Natural killer cell (primary cell): ENCODE data around the gene ARPP21. TPM values are rescaled to one million over a fixed set of nuclear protein-coding genes. Genes with fewer than 3 reads are reported as not detected.

ENCODE experiments used
- ATAC-seq, 3 donors: fragments of 150-1000 bp in 2 of 3; fragments of 200-7000 bp in 1 of 3; cut with Tn5 transposase; 1 replicate in 1 of 3; 2 replicates in 2 of 3; pipeline ENCODE4 v1.10.0; 2021; ENCODE audit warnings: mild to moderate bottlenecking in 2 of 3, moderate library complexity in 2 of 3
- DNase-seq, 2 donors: peaks; one replicate each; pipeline versions ENCODE4 v3.0.0 to v3.0.0-alpha.2; 2013 to 2021; ENCODE audit warnings: mixed read lengths in 1 of 2
- H3K27ac ChIP-seq: one replicate; pipeline ENCODE4 v1.5.1; 2013; ENCODE audit warnings: mild to moderate bottlenecking, low read length
- H3K27me3 ChIP-seq: one replicate; pipeline ENCODE4 v1.6.1; 2013; ENCODE audit warnings: low read length; ENCODE audit not compliant: control insufficient read depth, insufficient read depth
- H3K36me3 ChIP-seq: one replicate; pipeline ENCODE4 v1.6.1; 2013; ENCODE audit warnings: low read length; ENCODE audit not compliant: control insufficient read depth, insufficient read depth
- H3K4me1 ChIP-seq: one replicate; pipeline ENCODE4 v1.6.1; 2013; ENCODE audit warnings: low read length; ENCODE audit not compliant: control insufficient read depth, insufficient read depth
- H3K4me3 ChIP-seq: one replicate; pipeline ENCODE4 v1.5.1; 2013; ENCODE audit warnings: low read length
- H3K9me3 ChIP-seq: one replicate; pipeline ENCODE4 v1.6.1; 2013; ENCODE audit warnings: low read length; ENCODE audit not compliant: control insufficient read depth, insufficient read depth
- H3K27ac Mint-ChIP-seq, 2 donors: one replicate each; pipeline ENCODE4 v1.8.0; 2022; ENCODE audit warnings: mild to moderate bottlenecking in 2 of 2, mixed read lengths in 2 of 2, moderate library complexity in 1 of 2
- H3K27me3 Mint-ChIP-seq, 2 donors: one replicate each; pipeline ENCODE4 v1.8.0; 2022; ENCODE audit warnings: low read depth in 2 of 2, mixed read lengths in 2 of 2
- H3K36me3 Mint-ChIP-seq: one replicate; pipeline ENCODE4 v1.8.0; 2022; ENCODE audit warnings: mixed read lengths
- H3K4me1 Mint-ChIP-seq, 2 donors: one replicate each; pipeline ENCODE4 v1.8.0; 2022; ENCODE audit warnings: mixed read lengths in 2 of 2
- H3K4me3 Mint-ChIP-seq: one replicate; pipeline ENCODE4 v1.8.0; 2022; ENCODE audit warnings: mild to moderate bottlenecking, moderate library complexity, mixed read lengths
- H3K9me3 Mint-ChIP-seq, 2 donors: one replicate each; pipeline ENCODE4 v1.8.0; 2022; ENCODE audit warnings: mixed read lengths in 2 of 2
- CTCF ChIP-seq: fragments of 200-600 bp; IDR thresholded peaks from one replicate; pipeline ENCODE4 v1.8.0; 2022; ENCODE audit warnings: antibody characterized with exemption
- WGBS: methylation state at CpG from one replicate; pipeline ENCODE4 v1.1.7; 2013; ENCODE audit warnings: missing lambda C conversion rate; ENCODE audit not compliant: insufficient coverage; 5-methylcytosine and 5-hydroxymethylcytosine counted together
- intact Hi-C: fragments of 100-400 bp; cut with micrococcal nuclease; formaldehyde crosslinking; loops from one replicate; pipeline ENCODE4 v1.14.2; 2022
- total RNA-seq, 4 donors: library from RNA; stranded (reverse); fragments of 120-200 nt in 1 of 4; gene quantifications; one replicate each; pipeline versions ENCODE4 v1.2.3 to v1.2.4, GENCODE V29; 2013 to 2022

The ARPP21 gene
- total RNA-seq, 3 donors from 2014 or later (not counting 1 experiment from before 2014, with no cell fraction given): not detected

DNA sequence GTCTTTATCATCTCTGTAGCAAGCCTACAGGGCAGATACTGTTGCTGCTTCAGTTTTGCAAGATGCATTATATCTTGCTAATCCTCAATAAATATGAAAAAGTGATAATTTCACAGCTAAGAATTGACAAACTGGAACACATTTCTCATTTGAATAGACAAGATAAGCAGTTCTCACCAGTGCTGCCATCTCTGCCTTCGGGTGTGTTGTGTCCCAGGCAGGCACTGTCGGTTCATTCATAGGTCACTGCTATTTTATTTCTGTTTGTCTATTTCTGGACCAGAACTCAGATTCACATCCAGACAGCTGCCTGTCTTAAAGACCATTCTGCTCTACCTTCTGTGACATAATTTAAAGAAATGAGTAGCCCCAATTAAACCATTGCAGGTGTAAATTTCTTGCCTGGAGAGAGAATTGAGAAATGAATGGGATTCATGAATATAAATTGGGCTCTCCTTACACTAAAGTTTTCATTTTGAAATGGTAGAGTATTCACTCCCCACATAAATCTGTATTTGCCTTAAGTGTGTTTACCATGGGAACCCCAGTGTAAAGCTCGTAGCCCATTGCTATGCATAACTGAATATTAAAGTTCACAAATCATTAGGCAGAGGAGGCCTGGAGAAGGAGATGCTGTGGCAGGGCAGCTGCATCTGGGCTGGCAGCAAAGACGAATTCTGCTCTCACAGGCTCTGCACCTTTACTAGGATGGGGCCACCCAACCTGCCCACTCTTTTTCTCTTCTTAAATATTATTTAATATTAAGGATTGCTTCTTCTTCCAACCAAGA is 149.9 kb downstream of the ARPP21 start:
- H3K9me3 Mint-ChIP-seq: peaks cover 3 to 10% of the 10 kb centered on the region in 2 donors
- ATAC-seq (no peak), DNase-seq (no peak)
- no peaks in the 10 kb centered on the region for H3K27me3 Mint-ChIP-seq
- no peak overlapping the region for H3K27ac Mint-ChIP-seq
- H3K4me1 Mint-ChIP-seq: no peaks in the 10 kb centered on the region
- no peak overlapping the region for H3K4me3 Mint-ChIP-seq
- Histone ChIP-seq H3K27ac (no peak overlapping the region), H3K9me3 (no peaks in the 10 kb centered on the region), H3K4me3 (no peak overlapping the region), H3K4me1 (no peaks in the 10 kb centered on the region), H3K36me3 (no peaks in the 10 kb centered on the region), H3K27me3 (no peaks in the 10 kb centered on the region)
- WGBS: 82% methylated on average over 2 of the region's 4 CpGs
- no peak for TF ChIP-seq CTCF
- no peaks in the 10 kb centered on the region for H3K36me3 Mint-ChIP-seq
- intact Hi-C loops: no loop called here

GRCh38 chr3:35790764-35791163 is 151.4 kb downstream of the ARPP21 start:
- no peaks in the 10 kb centered on the region for H3K27me3 ChIP-seq
- TF ChIP-seq CTCF: no peak
- no peak for DNase-seq
- no peaks in the 10 kb centered on the region for H3K9me3 ChIP-seq
- no peak for ATAC-seq
- WGBS: no CpG with 5 or more reads among the region's 1 CpG
- no peaks in the 10 kb centered on the region for H3K36me3 ChIP-seq
- H3K27ac ChIP-seq: no peak overlapping the region
- H3K4me3 ChIP-seq: no peak overlapping the region
- H3K4me3 Mint-ChIP-seq: no peak overlapping the region
- no peak overlapping the region for H3K27ac Mint-ChIP-seq
- no peaks in the 10 kb centered on the region for H3K4me1 Mint-ChIP-seq
- peaks cover 3 to 4% of the 10 kb centered on the region in 2 donors for H3K9me3 Mint-ChIP-seq
- H3K4me1 ChIP-seq: no peaks in the 10 kb centered on the region
- no peaks in the 10 kb centered on the region for H3K27me3 Mint-ChIP-seq
- no peaks in the 10 kb centered on the region for H3K36me3 Mint-ChIP-seq
- intact Hi-C loops: no loop called here

- TF ChIP-seq CTCF: no peak
- no peak for ATAC-seq
- 95% methylated on average over 1 of the region's 1 CpG for WGBS
- Histone ChIP-seq H3K9me3 (no peaks in the 10 kb centered on the region), H3K27ac (no peak overlapping the region), H3K27me3 (no peaks in the 10 kb centered on the region), H3K36me3 (no peaks in the 10 kb centered on the region), H3K4me3 (no peak overlapping the region), H3K4me1 (no peaks in the 10 kb centered on the region)
- Mint-ChIP-seq H3K4me1 (no peaks in the 10 kb centered on the region), H3K4me3 (no peak overlapping the region), H3K27ac (no peak overlapping the region), H3K27me3 (no peaks in the 10 kb centered on the region), H3K9me3 (peaks cover 3 to 6% of the 10 kb centered on the region in 2 donors), H3K36me3 (no peaks in the 10 kb centered on the region)
- intact Hi-C loops: no loop called here
- DNase-seq: no peak
Measured at GRCh38 chr3:35793667-35794066, 154.3 kb downstream of the ARPP21 start.
